Panc1 (cell line): ENCODE data around the gene LDB2. TPM values are rescaled to one million over a fixed set of nuclear protein-coding genes. Genes with fewer than 3 reads are reported as not detected.

ENCODE experiments used
- ATAC-seq: fragments of 200-7000 bp; cut with Tn5 transposase; 2 replicates; pipeline ENCODE4 v1.9.1; 2020; ENCODE audit warnings: mild to moderate bottlenecking, moderate library complexity
- BruUV-seq: library from RNA; stranded (reverse); fragments of 400-500 nt; replicated peaks from 2 replicates; lab custom pipeline; 2021; lab: Mats Ljungman, UMichigan
- CTCF ChIA-PET: fragments of 300-600 bp; sonication (Branson Sonifier 250); formaldehyde crosslinking; loops from one replicate; lab custom pipeline; 2022; ENCODE audit warnings: antibody characterized with exemption; lab: Charles Lee
- POLR2A ChIA-PET: fragments of 300-600 bp; sonication (Branson Sonifier 250); formaldehyde crosslinking; loops from one replicate; lab custom pipeline; 2022; ENCODE audit warnings: antibody characterized with exemption; lab: Charles Lee
- DNase-seq: peaks from one replicate; pipeline ENCODE4 v3.0.0-alpha.2; 2010; ENCODE audit warnings: low read depth, low spot score
- H3K27ac ChIP-seq: 2 replicates; pipeline ENCODE4 v1.5.1; 2011; ENCODE audit warnings: mild to moderate bottlenecking, low read length, inconsistent platforms
- H3K27me3 ChIP-seq: fragments of 200-500 bp; sonication (Bioruptor generic); 2 replicates; pipeline ENCODE4 v1.6.0; 2014; ENCODE audit warnings: low read length, inconsistent platforms; ENCODE audit not compliant: control insufficient read depth, insufficient read depth
- H3K36me3 ChIP-seq: fragments of 200-500 bp; sonication (Bioruptor generic); 2 replicates; pipeline ENCODE4 v1.5.1; 2014; ENCODE audit warnings: inconsistent platforms, mild to moderate bottlenecking, low read length, moderate library complexity; ENCODE audit not compliant: control insufficient read depth, insufficient read depth
- H3K4me1 ChIP-seq: 2 replicates; pipeline ENCODE4 v1.5.1; 2011; ENCODE audit warnings: inconsistent platforms, mild to moderate bottlenecking, low read length, moderate library complexity; ENCODE audit not compliant: control insufficient read depth, insufficient read depth
- H3K4me3 ChIP-seq, 2 experiments: 2 replicates each; pipeline ENCODE4 v1.5.1; 2011 to 2012; ENCODE audit warnings: low read depth in 2 of 2, low read length in 2 of 2, mild to moderate bottlenecking in 2 of 2, inconsistent platforms in 1 of 2, moderate library complexity in 1 of 2
- H3K9me3 ChIP-seq: fragments of 200-500 bp; sonication (Bioruptor generic); 2 replicates; pipeline ENCODE4 v1.5.1; 2014; ENCODE audit warnings: low read depth, mild to moderate bottlenecking, inconsistent platforms, low read length, moderate library complexity; ENCODE audit not compliant: control insufficient read depth, insufficient read depth
- POLR2AphosphoS5 ChIP-seq: IDR thresholded peaks from 2 replicates; pipeline ENCODE4 v1.6.1; 2012; ENCODE audit warnings: mild to moderate bottlenecking, low read depth, low read length, moderate library complexity
- REST ChIP-seq, 2 experiments: IDR thresholded peaks; 2 replicates each; pipeline ENCODE4 v1.6.1; 2011 to 2012; ENCODE audit warnings: low read depth in 2 of 2, control low read depth in 1 of 2, low read length in 1 of 2, mild to moderate bottlenecking in 1 of 2, moderate library complexity in 1 of 2; ENCODE audit not compliant: insufficient read depth in 1 of 2
- SIN3A ChIP-seq: IDR thresholded peaks from 2 replicates; pipeline ENCODE4 v1.6.1; 2012; ENCODE audit warnings: low read depth, mild to moderate bottlenecking, low read length, moderate library complexity, borderline replicate concordance; ENCODE audit not compliant: insufficient read depth
- TCF7L2 ChIP-seq: IDR thresholded peaks from 2 replicates; pipeline ENCODE4 v1.6.1; 2011; ENCODE audit warnings: mild to moderate bottlenecking, low read depth, low read length, inconsistent platforms
- in situ Hi-C: cut with HindIII; loops from 2 replicates; pipeline ENCODE4 v1.10.0; 2016; ENCODE audit warnings: low sequenced_read_pairs, low pct_unique_long_range_greater_than_20kb
- intact Hi-C: fragments of 100-400 bp; cut with micrococcal nuclease; formaldehyde crosslinking; loops from one replicate; pipeline ENCODE4 v1.10.0; 2022; ENCODE audit not compliant: unreplicated experiment
- total RNA-seq: library from RNA; stranded (reverse); gene quantifications from one replicate; pipeline ENCODE4 v1.2.1, GENCODE V29; 2021; ENCODE audit not compliant: unreplicated experiment
- TF ChIP-seq, protein P1 (sequence below): fragments of 450-650 bp; IDR thresholded peaks from 2 replicates; pipeline ENCODE4 v1.5.1; 2017; ENCODE audit warnings: mild to moderate bottlenecking

LDB2 gene
- total RNA-seq, 1 experiment from 2014 or later, result not detected

DNA sequence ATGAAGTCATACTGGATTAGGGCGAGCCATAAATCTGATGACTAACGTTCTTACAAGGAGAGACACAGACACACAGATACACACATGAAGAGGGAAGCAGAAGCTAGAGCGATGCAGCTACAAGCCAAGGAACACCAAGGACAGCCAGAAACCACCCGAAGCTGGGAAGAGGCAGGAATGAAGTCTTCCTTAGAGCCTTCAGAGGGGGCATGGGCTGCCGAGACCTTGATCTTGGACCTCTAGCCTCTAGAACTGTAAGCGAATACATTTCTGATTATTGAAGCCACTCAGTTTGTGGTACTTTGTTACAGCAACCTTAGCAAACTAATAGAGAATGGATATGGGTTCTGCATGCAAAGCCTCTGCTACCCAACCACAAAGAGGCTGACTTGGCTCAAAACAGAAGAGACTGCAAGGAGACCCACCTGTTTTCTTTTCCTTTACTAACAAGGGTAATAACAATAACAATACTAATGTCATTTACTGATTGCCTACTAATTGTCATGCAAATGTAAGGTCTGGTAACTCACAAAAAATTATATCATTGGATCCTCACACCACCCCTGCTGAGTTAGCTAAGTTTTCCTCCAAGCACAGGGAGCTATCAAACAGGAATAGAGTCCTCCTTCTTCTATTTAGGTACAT, 10.1 kb upstream of the LDB2 start:
- intact Hi-C loops, result no loop called here
- no peak for TF ChIP-seq REST (IDR thresholded peaks at IDR 0.05; ENCODE audit: insufficient read depth in 1 of 2, low read depth in 2 of 2, low read length in 1 of 2)
- TF ChIP-seq, protein P1, sequence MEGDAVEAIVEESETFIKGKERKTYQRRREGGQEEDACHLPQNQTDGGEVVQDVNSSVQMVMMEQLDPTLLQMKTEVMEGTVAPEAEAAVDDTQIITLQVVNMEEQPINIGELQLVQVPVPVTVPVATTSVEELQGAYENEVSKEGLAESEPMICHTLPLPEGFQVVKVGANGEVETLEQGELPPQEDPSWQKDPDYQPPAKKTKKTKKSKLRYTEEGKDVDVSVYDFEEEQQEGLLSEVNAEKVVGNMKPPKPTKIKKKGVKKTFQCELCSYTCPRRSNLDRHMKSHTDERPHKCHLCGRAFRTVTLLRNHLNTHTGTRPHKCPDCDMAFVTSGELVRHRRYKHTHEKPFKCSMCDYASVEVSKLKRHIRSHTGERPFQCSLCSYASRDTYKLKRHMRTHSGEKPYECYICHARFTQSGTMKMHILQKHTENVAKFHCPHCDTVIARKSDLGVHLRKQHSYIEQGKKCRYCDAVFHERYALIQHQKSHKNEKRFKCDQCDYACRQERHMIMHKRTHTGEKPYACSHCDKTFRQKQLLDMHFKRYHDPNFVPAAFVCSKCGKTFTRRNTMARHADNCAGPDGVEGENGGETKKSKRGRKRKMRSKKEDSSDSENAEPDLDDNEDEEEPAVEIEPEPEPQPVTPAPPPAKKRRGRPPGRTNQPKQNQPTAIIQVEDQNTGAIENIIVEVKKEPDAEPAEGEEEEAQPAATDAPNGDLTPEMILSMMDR, result no peak
- TF ChIP-seq SIN3A, result no peak
- TF ChIP-seq POLR2AphosphoS5, result no peak
- no peak for TF ChIP-seq TCF7L2
- DNase-seq, result no peak
- ATAC-seq, result no peak
- in situ Hi-C loops, result no loop called here
- H3K36me3 ChIP-seq, result no peaks in the 10 kb centered on the region
- no peaks in the 10 kb centered on the region for H3K4me1 ChIP-seq
- BruUV-seq, result no TSS peak
- no peaks in the 10 kb centered on the region for H3K9me3 ChIP-seq
- H3K4me3 ChIP-seq, result no peak overlapping the region
- no peak overlapping the region for H3K27ac ChIP-seq
- ChIA-PET CTCF (no interaction called here), POLR2A (interaction anchor here (0.6 kb wide), 1 partner anchor 1885 kb away, joined by 16 read pairs; no protein-coding TSS in a partner anchor)
- no peaks in the 10 kb centered on the region for H3K27me3 ChIP-seq

GRCh38 chr4:16900325-16900724, 1.9 kb upstream of the LDB2 start:
- CTCF ChIA-PET, result no interaction called here
- Histone ChIP-seq H3K36me3 (no peaks in the 10 kb centered on the region), H3K27ac (no peak overlapping the region), H3K4me3 (no peak overlapping the region), H3K4me1 (no peaks in the 10 kb centered on the region), H3K9me3 (no peaks in the 10 kb centered on the region), H3K27me3 (no peaks in the 10 kb centered on the region)
- TF ChIP-seq POLR2AphosphoS5 (no peak), SIN3A (no peak)
- ATAC-seq (no peak), DNase-seq (no peak)
- in situ Hi-C loops (no loop called here), intact Hi-C loops (no loop called here)
- POLR2A ChIA-PET, result no interaction called here
- no TSS peak for BruUV-seq
